K562 (cell line): ENCODE data around the gene CTNNBL1. TPM values are rescaled to one million over a fixed set of nuclear protein-coding genes. Genes with fewer than 3 reads are reported as not detected.

Experiments
- CEBPG ChIP-seq, 3 experiments: fragments of 200-800 bp in 1 of 3; sonication (Bioruptor generic) in 1 of 3; sonication (generic) in 1 of 3; formaldehyde crosslinking in 1 of 3; IDR thresholded peaks in 2 of 3; conservative IDR thresholded peaks in 1 of 3; 2 replicates each; pipeline versions ENCODE4 v1.6.1 to v1.8.0; 2016 to 2022; ENCODE audit warnings: missing compliant biosample characterization in 2 of 3, missing genetic modification characterization in 2 of 3, mild to moderate bottlenecking in 1 of 3, missing genetic modification reagents in 1 of 3
- ESRRB ChIP-seq: fragments of 250-450 bp; sonication (Bioruptor Pico); IDR thresholded peaks from 2 replicates; pipeline ENCODE4 v1.5.0; 2020; ENCODE audit warnings: mild to moderate bottlenecking, moderate library complexity, borderline replicate concordance
- IRF2 ChIP-seq: sonication (generic); formaldehyde crosslinking; IDR thresholded peaks from 2 replicates; pipeline ENCODE4 v1.8.1; 2022; ENCODE audit warnings: mild to moderate bottlenecking, missing genetic modification reagents
- RBM25 ChIP-seq: fragments of 200-400 bp; formaldehyde crosslinking; IDR thresholded peaks from 2 replicates; pipeline ENCODE4 v1.6.1; 2018; ENCODE audit warnings: low read length, low read depth, moderate library complexity; ENCODE audit not compliant: severe bottlenecking
- ZNF561 ChIP-seq: fragments of 450-650 bp; formaldehyde crosslinking; conservative IDR thresholded peaks from 2 replicates; pipeline ENCODE4 v1.4.0; 2020; ENCODE audit warnings: mild to moderate bottlenecking, moderate library complexity
- ZNF586 ChIP-seq: fragments of 450-650 bp; formaldehyde crosslinking; conservative IDR thresholded peaks from 2 replicates; pipeline ENCODE4 v1.4.0; 2020; ENCODE audit warnings: mild to moderate bottlenecking, moderate library complexity
- polyA plus RNA-seq, 8 experiments: library from polyadenylated mRNA; depleted of rRNA in 4 of 8; stranded (reverse) in 5 of 8; unstranded in 3 of 8; fragments of >200 nt; fragmentation: Nextera tagmentation in 2 of 8; fragmentation: Illumina TruSeq in 1 of 8; extraction: Ambion mirVana in 2 of 8; extraction: Trizol in 1 of 8; gene quantifications; 2 replicates each; pipeline versions ENCODE4 v1.2.1 to v1.2.3, GENCODE V29; 2011 to 2014; ENCODE audit warnings: inconsistent platforms in 1 of 8, missing spikeins in 1 of 8
- total RNA-seq, 7 experiments: library from RNA; depleted of rRNA in 6 of 7; stranded (reverse); fragments of >200 nt in 6 of 7; fragmentation: Illumina TruSeq in 2 of 7; extraction: Trizol in 2 of 7; gene quantifications; 2 replicates each; pipeline versions ENCODE4 v1.2.1 to v1.2.3, GENCODE V29; 2011 to 2021; ENCODE audit warnings: low replicate concordance in 1 of 7
- TF ChIP-seq, protein P1 (sequence below), 2 experiments: fragments of 450-650 bp; IDR thresholded peaks; 2 replicates each; pipeline ENCODE4 v1.6.1; 2016; ENCODE audit warnings: mild to moderate bottlenecking in 2 of 2, borderline replicate concordance in 1 of 2, low read depth in 1 of 2, moderate library complexity in 1 of 2
- TF ChIP-seq, protein P2 (sequence below): sonication (generic); IDR thresholded peaks from 2 replicates; pipeline ENCODE4 v1.6.1; 2016
- TF ChIP-seq, protein P3 (sequence below), 2 experiments: fragments of 450-650 bp in 1 of 2; sonication (generic) in 1 of 2; formaldehyde crosslinking in 1 of 2; IDR thresholded peaks in 1 of 2; conservative IDR thresholded peaks in 1 of 2; 2 replicates each; pipeline versions ENCODE4 v1.6.1 to v1.8.1; 2016 to 2023; ENCODE audit warnings: mild to moderate bottlenecking in 2 of 2, moderate library complexity in 2 of 2, inconsistent platforms in 1 of 2, missing genetic modification reagents in 1 of 2
- TF ChIP-seq, protein P4 (sequence below): fragments of 150-350 bp; IDR thresholded peaks from 2 replicates; pipeline ENCODE4 v1.6.1; 2014; ENCODE audit warnings: low read depth, mild to moderate bottlenecking, low read length, borderline replicate concordance

The CTNNBL1 gene
- total and polyA plus RNA-seq, 9 of the 15 experiments (the other 6 are each of a cell fraction or from before 2014, with no cell fraction given): 32.4 to 85.6 (median 43.6) TPM

DNA sequence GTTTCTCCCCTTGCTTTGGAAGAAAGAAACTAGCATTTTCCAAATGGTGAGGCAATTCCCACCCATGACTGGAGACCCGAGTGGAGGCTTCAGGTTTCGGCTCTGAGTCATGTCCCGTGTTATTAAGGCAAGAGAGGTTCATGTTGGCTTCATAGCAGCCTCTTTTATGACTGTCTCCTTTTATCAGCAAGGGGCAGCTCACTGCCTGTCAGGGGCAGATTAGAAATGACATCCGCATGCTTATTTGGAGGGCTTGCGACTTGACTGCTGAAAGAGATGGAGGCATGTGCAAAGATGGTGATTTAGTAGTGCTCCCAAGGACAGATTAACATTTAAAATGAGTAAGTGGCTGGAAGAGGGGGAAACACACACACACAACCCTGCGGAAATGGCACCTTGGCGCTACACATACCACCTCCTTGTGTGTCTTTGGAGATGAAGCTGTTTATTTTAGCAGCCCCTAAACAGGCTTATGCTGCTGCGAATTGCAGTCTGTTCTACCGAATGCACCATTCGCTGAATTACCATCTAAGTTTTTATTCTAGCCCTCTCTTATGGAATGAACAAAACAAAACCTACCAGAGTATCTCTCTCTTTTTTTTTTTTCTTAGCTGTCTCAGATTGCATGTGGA lies 157.0 kb downstream of the CTNNBL1 start (continued):
- TF ChIP-seq, protein P1, sequence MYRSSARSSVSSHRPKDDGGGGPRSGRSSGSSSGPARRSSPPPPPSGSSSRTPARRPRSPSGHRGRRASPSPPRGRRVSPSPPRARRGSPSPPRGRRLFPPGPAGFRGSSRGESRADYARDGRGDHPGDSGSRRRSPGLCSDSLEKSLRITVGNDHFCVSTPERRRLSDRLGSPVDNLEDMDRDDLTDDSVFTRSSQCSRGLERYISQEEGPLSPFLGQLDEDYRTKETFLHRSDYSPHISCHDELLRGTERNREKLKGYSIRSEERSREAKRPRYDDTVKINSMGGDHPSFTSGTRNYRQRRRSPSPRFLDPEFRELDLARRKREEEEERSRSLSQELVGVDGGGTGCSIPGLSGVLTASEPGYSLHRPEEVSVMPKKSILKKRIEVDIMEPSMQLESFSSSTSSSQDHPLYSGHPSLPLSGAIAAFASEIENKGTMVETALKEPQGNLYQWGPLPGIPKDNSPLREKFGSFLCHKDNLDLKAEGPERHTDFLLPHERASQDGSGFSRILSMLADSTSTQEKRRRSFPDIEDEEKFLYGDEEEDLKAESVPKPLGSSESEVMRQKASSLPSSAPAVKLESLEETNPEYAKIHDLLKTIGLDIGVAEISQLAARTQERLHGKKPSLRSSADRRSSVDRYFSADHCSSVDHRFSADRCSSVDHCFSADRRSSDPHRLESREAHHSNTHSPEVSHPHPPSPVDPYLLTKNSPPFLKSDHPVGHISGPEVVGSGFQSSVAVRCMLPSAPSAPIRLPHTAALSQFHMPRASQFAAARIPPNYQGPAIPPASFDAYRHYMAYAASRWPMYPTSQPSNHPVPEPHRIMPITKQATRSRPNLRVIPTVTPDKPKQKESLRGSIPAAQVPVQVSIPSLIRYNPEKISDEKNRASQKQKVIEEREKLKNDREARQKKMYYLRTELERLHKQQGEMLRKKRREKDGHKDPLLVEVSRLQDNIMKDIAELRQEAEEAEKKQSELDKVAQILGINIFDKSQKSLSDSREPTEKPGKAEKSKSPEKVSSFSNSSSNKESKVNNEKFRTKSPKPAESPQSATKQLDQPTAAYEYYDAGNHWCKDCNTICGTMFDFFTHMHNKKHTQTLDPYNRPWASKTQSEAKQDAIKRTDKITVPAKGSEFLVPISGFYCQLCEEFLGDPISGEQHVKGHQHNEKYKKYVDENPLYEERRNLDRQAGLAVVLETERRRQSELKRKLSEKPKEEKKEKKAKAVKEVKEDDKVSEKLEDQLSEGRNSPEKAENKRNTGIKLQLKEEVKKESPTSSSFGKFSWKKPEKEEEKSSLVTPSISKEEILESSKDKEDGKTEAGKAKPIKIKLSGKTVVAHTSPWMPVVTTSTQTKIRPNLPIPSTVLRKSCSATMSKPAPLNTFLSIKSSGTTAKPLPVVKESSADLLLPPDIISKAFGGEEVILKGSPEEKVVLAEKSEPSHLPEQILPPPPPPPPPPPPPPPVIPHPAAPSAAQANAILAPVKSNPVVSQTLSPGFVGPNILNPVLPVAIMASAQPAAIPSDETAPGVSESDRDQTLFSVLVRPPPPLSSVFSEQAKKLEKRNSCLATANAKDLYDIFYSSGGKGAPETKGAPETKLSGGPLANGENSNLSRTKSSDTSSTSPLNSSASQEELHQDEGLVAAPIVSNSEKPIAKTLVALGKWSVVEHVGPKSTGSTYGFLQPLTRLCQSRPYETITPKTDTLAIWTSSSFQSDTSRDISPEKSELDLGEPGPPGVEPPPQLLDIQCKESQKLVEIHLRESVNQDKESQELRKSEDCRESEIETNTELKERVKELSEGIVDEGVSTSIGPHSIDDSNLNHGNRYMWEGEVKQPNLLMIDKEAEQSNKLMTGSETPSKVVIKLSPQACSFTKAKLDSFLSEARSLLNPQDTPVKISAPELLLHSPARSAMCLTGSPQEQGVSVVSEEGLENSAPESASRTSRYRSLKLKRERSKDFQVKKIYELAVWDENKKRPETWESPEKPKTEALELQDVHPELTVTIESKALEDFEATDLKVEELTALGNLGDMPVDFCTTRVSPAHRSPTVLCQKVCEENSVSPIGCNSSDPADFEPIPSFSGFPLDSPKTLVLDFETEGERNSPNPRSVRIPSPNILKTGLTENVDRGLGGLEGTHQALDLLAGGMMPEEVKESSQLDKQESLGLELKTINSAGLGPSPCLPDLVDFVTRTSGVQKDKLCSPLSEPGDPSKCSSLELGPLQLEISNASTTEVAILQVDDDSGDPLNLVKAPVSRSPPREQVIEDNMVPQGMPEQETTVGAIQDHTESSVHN (IDR thresholded peaks at IDR 0.05; ENCODE audit: borderline replicate concordance in 1 of 2, low read depth in 1 of 2): peak in 1 of 2 experiments; percentile 70; a peak in 1 of 4 replicates
- TF ChIP-seq, protein P2, sequence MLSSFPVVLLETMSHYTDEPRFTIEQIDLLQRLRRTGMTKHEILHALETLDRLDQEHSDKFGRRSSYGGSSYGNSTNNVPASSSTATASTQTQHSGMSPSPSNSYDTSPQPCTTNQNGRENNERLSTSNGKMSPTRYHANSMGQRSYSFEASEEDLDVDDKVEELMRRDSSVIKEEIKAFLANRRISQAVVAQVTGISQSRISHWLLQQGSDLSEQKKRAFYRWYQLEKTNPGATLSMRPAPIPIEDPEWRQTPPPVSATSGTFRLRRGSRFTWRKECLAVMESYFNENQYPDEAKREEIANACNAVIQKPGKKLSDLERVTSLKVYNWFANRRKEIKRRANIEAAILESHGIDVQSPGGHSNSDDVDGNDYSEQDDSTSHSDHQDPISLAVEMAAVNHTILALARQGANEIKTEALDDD: peak; percentile 70
- TF ChIP-seq ZNF586 (CRISPR knock-in tag) (no peak), IRF2 (no peak), RBM25 (no peak), CEBPG (CRISPR knock-in tag; IDR thresholded peaks at IDR 0.05) (peak; percentile 69), CEBPG (tag; conservative IDR thresholded peaks at IDR 0.05 in 1 of 2, IDR thresholded peaks at IDR 0.05 in 1 of 2) (peak in 1 of 2 experiments; percentile 69; a peak in 1 of 4 replicates), ESRRB (CRISPR knock-in tag) (no peak), ZNF561 (CRISPR knock-in tag) (no peak)
- TF ChIP-seq, protein P3, sequence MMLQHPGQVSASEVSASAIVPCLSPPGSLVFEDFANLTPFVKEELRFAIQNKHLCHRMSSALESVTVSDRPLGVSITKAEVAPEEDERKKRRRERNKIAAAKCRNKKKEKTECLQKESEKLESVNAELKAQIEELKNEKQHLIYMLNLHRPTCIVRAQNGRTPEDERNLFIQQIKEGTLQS (IDR thresholded peaks at IDR 0.05): peak; percentile 94
- TF ChIP-seq, protein P3 (CRISPR knock-in tag; conservative IDR thresholded peaks at IDR 0.05): peak; percentile 83; the same call in 1 of the 2 replicates
- TF ChIP-seq, protein P4, sequence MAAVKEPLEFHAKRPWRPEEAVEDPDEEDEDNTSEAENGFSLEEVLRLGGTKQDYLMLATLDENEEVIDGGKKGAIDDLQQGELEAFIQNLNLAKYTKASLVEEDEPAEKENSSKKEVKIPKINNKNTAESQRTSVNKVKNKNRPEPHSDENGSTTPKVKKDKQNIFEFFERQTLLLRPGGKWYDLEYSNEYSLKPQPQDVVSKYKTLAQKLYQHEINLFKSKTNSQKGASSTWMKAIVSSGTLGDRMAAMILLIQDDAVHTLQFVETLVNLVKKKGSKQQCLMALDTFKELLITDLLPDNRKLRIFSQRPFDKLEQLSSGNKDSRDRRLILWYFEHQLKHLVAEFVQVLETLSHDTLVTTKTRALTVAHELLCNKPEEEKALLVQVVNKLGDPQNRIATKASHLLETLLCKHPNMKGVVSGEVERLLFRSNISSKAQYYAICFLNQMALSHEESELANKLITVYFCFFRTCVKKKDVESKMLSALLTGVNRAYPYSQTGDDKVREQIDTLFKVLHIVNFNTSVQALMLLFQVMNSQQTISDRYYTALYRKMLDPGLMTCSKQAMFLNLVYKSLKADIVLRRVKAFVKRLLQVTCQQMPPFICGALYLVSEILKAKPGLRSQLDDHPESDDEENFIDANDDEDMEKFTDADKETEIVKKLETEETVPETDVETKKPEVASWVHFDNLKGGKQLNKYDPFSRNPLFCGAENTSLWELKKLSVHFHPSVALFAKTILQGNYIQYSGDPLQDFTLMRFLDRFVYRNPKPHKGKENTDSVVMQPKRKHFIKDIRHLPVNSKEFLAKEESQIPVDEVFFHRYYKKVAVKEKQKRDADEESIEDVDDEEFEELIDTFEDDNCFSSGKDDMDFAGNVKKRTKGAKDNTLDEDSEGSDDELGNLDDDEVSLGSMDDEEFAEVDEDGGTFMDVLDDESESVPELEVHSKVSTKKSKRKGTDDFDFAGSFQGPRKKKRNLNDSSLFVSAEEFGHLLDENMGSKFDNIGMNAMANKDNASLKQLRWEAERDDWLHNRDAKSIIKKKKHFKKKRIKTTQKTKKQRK: no peak
